Mucosa of descending colon (tissue), 3 donors: Measurements from ENCODE around the gene RSBN1L. TPM values are rescaled to one million over a fixed set of nuclear protein-coding genes. Genes with fewer than 3 reads are reported as not detected.

ENCODE experiments used
- ATAC-seq: fragments of 200-7000 bp; cut with Tn5 transposase; one replicate; pipeline ENCODE4 v1.9.1; 2020; ENCODE audit warnings: mild to moderate bottlenecking, moderate library complexity
- DNase-seq, 3 donors: peaks; one replicate each; pipeline ENCODE4 v3.0.0-alpha.2; 2020
- H3K36me3 ChIP-seq: fragments of 200-600 bp; one replicate; pipeline ENCODE4 v1.8.0; 2021; ENCODE audit warnings: low read depth, mild to moderate bottlenecking
- H3K4me1 ChIP-seq: fragments of 200-600 bp; one replicate; pipeline ENCODE4 v1.8.0; 2021; ENCODE audit warnings: low read depth, mild to moderate bottlenecking
- H3K4me3 ChIP-seq: fragments of 200-600 bp; one replicate; pipeline ENCODE4 v1.8.0; 2021; ENCODE audit warnings: mild to moderate bottlenecking
- H3K9me3 ChIP-seq: fragments of 200-600 bp; one replicate; pipeline ENCODE4 v1.8.0; 2021; ENCODE audit warnings: mild to moderate bottlenecking
- intact Hi-C, 2 donors: fragments of 100-400 bp; cut with DNase I in 1 of 2; cut with micrococcal nuclease in 1 of 2; formaldehyde crosslinking; loops; one replicate each; pipeline versions ENCODE4 v1.11.0 to v1.11.1; 2022; cut with DNase I, micrococcal nuclease
- total RNA-seq, 3 donors: library from RNA; stranded (reverse); fragmentation: NEBNext Ultra II Directional in 2 of 3; extraction: Animal tissue kit (Norgen Biotek cat#: 25700) in 2 of 3; gene quantifications; one replicate each; pipeline versions ENCODE4 v1.2.1 to v1.2.4, GENCODE V29; 2021 to 2023
- TF ChIP-seq, protein P1 (sequence below): fragments of 200-600 bp; IDR thresholded peaks from one replicate; pipeline ENCODE4 v1.8.0; 2022; ENCODE audit warnings: antibody characterized with exemption, mild to moderate bottlenecking
- donor health status: DM: no; HTN: no; CAD: no; lungs with moderate emphysema.
- donor health status: DM: no; HTN: no; CAD: no.
- donor health status: DM: no; HTN: yes; CAD: no.

The RSBN1L gene
- total RNA-seq, 3 donors from 2014 or later: 19.1 to 31.5 (median 19.6) TPM

DNA sequence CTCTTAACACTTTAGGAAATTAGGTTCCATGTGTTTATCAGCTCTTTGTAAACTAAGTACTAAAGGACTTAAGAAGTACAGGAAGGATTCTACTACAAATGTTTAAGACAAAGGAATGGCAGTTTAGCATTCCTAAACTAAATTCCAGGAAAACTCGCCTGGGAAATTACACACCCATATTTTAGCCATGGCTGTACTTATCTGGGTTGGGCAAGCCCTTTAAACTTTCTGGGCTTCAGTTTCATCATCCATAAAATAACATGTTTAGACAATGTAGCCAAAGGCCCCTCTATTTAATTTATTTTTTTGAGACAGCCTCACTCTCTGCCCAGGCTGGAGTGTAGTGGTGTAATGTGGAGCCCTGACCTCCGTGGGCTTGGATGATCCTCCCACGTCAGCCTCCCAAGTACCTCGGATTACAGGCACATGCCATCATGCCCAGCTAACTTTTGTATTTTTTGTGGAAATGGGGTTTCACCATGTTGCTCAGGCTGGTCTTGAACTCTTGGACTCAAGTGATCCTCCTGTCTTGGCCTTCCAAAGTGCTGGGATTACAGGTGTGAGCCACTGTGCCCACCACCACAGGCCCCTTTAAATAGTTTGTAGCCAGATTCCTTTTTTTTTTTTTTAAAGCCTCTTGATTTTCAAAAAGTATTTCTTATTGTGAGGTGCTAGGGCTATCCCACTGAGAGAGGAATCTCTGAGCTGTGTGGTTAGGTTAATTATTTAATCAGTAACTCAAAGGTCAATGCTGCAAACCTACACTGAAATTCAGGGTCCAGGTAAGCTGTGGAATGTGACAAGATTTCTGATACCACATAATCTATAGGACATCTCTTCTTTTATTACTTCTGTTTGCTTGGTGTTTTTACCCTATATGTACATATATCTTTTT lies 69.9 kb downstream of the RSBN1L start:
- intact Hi-C loops: no loop called here
- no peak overlapping the region for H3K4me3 ChIP-seq
- peaks cover 14% of the 10 kb centered on the region for H3K4me1 ChIP-seq
- H3K9me3 ChIP-seq: no peaks in the 10 kb centered on the region
- H3K36me3 ChIP-seq: no peaks in the 10 kb centered on the region
- DNase-seq (no peak), ATAC-seq (peak; percentile 81)
- TF ChIP-seq, protein P1, sequence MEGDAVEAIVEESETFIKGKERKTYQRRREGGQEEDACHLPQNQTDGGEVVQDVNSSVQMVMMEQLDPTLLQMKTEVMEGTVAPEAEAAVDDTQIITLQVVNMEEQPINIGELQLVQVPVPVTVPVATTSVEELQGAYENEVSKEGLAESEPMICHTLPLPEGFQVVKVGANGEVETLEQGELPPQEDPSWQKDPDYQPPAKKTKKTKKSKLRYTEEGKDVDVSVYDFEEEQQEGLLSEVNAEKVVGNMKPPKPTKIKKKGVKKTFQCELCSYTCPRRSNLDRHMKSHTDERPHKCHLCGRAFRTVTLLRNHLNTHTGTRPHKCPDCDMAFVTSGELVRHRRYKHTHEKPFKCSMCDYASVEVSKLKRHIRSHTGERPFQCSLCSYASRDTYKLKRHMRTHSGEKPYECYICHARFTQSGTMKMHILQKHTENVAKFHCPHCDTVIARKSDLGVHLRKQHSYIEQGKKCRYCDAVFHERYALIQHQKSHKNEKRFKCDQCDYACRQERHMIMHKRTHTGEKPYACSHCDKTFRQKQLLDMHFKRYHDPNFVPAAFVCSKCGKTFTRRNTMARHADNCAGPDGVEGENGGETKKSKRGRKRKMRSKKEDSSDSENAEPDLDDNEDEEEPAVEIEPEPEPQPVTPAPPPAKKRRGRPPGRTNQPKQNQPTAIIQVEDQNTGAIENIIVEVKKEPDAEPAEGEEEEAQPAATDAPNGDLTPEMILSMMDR: no peak

DNA sequence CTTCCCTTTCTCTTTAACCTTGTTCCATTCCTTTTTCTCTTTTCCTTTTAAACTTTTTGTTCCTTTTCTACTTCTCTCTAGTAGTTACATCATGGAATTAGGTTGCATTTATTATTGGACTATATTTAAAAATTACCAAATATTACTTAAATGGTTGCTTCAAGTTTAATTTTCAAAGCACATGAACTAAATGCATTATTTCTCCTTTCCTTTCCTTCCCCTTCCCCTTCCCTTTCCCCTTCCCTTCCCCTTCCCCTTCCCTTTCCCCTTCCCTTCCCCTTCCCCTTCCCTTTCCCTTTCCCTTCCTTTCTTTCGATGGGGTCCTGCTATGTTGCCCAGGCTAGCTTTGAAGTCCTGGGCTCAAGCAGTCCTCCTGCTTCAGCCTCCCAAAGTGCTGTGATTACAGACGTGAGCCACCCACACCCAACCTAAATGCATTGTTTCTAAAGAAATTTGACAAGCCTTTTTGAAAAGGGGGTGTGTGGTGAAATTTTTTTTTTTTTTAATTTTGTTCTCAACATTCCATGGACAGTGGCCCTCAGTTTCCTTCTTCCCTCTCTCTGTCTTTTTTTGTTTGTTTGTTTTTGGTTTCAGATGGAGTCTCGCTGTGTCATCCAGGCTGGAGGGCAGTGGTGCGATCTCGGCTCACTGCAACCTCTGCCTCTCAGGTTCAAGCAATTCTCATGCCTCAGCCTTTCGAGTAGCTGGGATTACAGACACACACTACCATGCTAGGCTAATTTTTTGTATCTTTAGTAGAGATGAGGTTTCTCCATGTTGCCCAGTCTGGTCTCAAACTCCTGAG lies 70.7 kb downstream of the RSBN1L start:
- Histone ChIP-seq H3K4me1 (peaks cover 14% of the 10 kb centered on the region), H3K9me3 (no peaks in the 10 kb centered on the region), H3K4me3 (no peak overlapping the region), H3K36me3 (no peaks in the 10 kb centered on the region)
- ATAC-seq (no peak), DNase-seq (no peak)
- TF ChIP-seq, protein P1: no peak
- intact Hi-C loops: no loop called here

DNA sequence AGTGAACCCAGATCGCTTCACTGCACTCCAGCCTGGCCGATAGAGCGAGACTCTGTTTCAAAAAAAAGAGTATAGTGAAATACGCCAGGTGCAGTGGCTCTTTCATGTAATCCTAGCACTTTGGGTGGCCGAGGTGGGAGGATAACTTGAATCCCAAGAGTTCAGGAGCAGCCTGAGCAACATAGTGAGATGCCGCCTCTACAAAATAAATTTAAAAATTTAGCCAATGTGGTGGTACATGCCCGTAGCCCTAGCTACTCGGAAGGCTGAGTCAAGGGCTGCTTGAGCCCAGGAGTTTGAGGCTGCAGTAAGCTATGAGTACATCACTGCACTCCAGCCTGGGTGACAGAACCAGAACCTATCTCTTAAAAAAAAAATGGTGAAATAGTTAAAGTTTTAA lies 74.1 kb downstream of the RSBN1L start:
- no peak for ATAC-seq
- H3K36me3 ChIP-seq: no peaks in the 10 kb centered on the region
- DNase-seq: no peak
- no peak overlapping the region for H3K4me3 ChIP-seq
- intact Hi-C loops: no loop called here
- TF ChIP-seq, protein P1: no peak
- peaks cover 14% of the 10 kb centered on the region for H3K4me1 ChIP-seq
- H3K9me3 ChIP-seq: no peaks in the 10 kb centered on the region

DNA sequence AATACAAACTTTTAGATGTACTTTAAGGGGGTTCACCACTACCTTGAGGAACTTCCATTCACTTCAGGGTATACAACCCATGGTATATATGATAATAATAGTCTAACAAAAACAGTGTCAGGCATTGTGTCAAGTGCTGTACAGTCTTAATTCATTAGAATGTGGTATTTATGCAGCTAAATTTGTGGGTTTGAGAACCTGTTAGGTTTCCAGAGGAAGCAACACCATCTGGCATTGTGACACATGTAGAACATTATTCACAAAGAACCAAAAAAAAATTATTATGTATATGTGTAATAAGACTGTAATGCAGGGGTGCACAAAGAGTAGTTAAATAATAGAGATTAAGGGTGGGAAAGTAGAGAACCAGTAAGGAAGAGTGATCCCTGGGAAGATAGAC lies 75.6 kb downstream of the RSBN1L start:
- Histone ChIP-seq H3K4me1 (peaks cover 3% of the 10 kb centered on the region), H3K36me3 (no peaks in the 10 kb centered on the region), H3K4me3 (no peak overlapping the region), H3K9me3 (no peaks in the 10 kb centered on the region)
- ATAC-seq (no peak), DNase-seq (no peak)
- intact Hi-C loops: no loop called here
- TF ChIP-seq, protein P1: no peak

DNA sequence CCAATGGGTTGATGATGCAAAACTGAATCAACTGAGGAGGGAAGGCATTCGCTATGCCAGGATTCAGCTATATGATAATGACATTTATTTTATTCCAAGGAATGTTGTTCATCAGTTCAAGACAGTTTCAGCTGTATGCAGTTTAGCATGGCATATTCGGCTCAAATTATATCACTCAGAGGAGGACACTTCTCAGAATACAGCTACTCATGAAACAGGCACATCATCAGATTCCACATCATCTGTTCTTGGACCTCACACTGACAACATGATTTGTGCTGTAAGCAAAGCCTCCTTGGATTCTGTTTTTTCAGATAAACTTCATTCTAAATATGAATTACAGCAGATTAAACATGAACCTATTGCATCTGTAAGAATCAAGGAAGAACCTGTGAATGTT lies 82.3 kb downstream of the RSBN1L start:
- TF ChIP-seq, protein P1: no peak
- no peak for ATAC-seq
- H3K36me3 ChIP-seq: no peaks in the 10 kb centered on the region
- peaks cover 13% of the 10 kb centered on the region for H3K4me1 ChIP-seq
- H3K9me3 ChIP-seq: no peaks in the 10 kb centered on the region
- H3K4me3 ChIP-seq: no peak overlapping the region
- intact Hi-C loops: no loop called here
- DNase-seq: no peak
